CD4-positive, alpha-beta T cell treated with Interferon gamma for 1 hour (primary cell): ENCODE results near the gene ANKRD33B.
A peak's percentile ranks its signal among the peaks of the same experiment; 100 is the strongest.
"Not testable (repeated sequence)": the region's sequence is repeated elsewhere in the genome, so short reads cannot be mapped to it uniquely, and the experiment has no call there.

ENCODE experiments used
- DNase-seq: peaks from one replicate; pipeline ENCODE4 v3.0.0-alpha.2; 2020

ANKRD33B gene

GRCh38 chr5:10559871-10560270, 4.0 kb upstream of the ANKRD33B start:
- no peak for DNase-seq

GRCh38 chr5:10562201-10563109, 1.4 kb upstream of the ANKRD33B start:
- DNase-seq, result peak; percentile 17

GRCh38 chr5:10563110-10563944, 543 bp upstream of the ANKRD33B start:
- DNase-seq, result peak; percentile 49

GRCh38 chr5:10564838-10565784, 1.2 kb downstream of the ANKRD33B start:
- no peak for DNase-seq

GRCh38 chr5:10565785-10566542, 2.1 kb downstream of the ANKRD33B start:
- no peak for DNase-seq

- DNase-seq, result no peak
Observed at GRCh38 chr5:10566543-10567068, 2.7 kb downstream of the ANKRD33B start.

- DNase-seq, result no peak
Observed at GRCh38 chr5:10567121-10567591, 3.3 kb downstream of the ANKRD33B start.

GRCh38 chr5:10567781-10568321, 4.0 kb downstream of the ANKRD33B start:
- no peak for DNase-seq

GRCh38 chr5:10570540-10570939, 6.7 kb downstream of the ANKRD33B start:
- DNase-seq, result not testable (repeated sequence)

GRCh38 chr5:10572451-10572850, 8.6 kb downstream of the ANKRD33B start:
- DNase-seq, result no peak

- DNase-seq, result peak; percentile 13
Observed at GRCh38 chr5:10573487-10574145, 9.7 kb downstream of the ANKRD33B start.

GRCh38 chr5:10574879-10575278, 11.0 kb downstream of the ANKRD33B start:
- DNase-seq, result not testable (repeated sequence)

GRCh38 chr5:10576121-10576789, 12.4 kb downstream of the ANKRD33B start:
- no peak for DNase-seq

- DNase-seq, result no peak
Observed at GRCh38 chr5:10576790-10577189, 12.9 kb downstream of the ANKRD33B start.

- DNase-seq, result no peak
Observed at GRCh38 chr5:10577371-10578292, 13.8 kb downstream of the ANKRD33B start.

- no peak for DNase-seq
Observed at GRCh38 chr5:10578293-10578665, 14.4 kb downstream of the ANKRD33B start.

- peak; percentile 55 for DNase-seq
Observed at GRCh38 chr5:10578869-10579268, 15.0 kb downstream of the ANKRD33B start.
